Astrocyte (in vitro differentiated cells and primary cell): ENCODE results near the gene IQUB. TPM values are rescaled to one million over a fixed set of nuclear protein-coding genes. Genes with fewer than 3 reads are reported as not detected.
"Not testable (repeated sequence)": the region's sequence is repeated elsewhere in the genome, so short reads cannot be mapped to it uniquely, and the experiment has no call there.

Experiments
- DNase-seq: peaks from one replicate; pipeline ENCODE4 v3.0.0-alpha.2; 2010; ENCODE audit warnings: low read depth
- FAIRE-seq: peaks from 2 replicates; lab custom pipeline; 2011; peaks lifted over from hg19 to GRCh38; lab: Jason Lieb, UNC
- H2AFZ ChIP-seq: 2 replicates; pipeline ENCODE4 v1.6.0; 2012; ENCODE audit warnings: low read depth, low read length, inconsistent platforms
- H3K27ac ChIP-seq: 2 replicates; pipeline ENCODE4 v1.5.1; 2011; ENCODE audit warnings: low read depth, low read length, inconsistent platforms
- H3K27me3 ChIP-seq: 2 replicates; pipeline ENCODE4 v1.6.0; 2011; ENCODE audit warnings: low read length, inconsistent platforms; ENCODE audit not compliant: insufficient read depth
- H3K36me3 ChIP-seq: 2 replicates; pipeline ENCODE4 v1.5.1; 2011; ENCODE audit warnings: low read length, inconsistent platforms; ENCODE audit not compliant: insufficient read depth
- H3K4me1 ChIP-seq: 2 replicates; pipeline ENCODE4 v1.5.1; 2011; ENCODE audit warnings: low read length, inconsistent platforms; ENCODE audit not compliant: insufficient read depth
- H3K4me2 ChIP-seq: 2 replicates; pipeline ENCODE4 v1.6.0; 2012; ENCODE audit warnings: low read length, inconsistent platforms
- H3K4me3 ChIP-seq: 2 replicates; pipeline ENCODE4 v1.5.1; 2011; ENCODE audit warnings: low read depth, mild to moderate bottlenecking, low read length, inconsistent platforms; ENCODE audit not compliant: insufficient read depth
- H3K79me2 ChIP-seq: 2 replicates; pipeline ENCODE4 v1.6.0; 2012; ENCODE audit warnings: mild to moderate bottlenecking, low read length, inconsistent platforms; ENCODE audit not compliant: insufficient read depth
- H3K9ac ChIP-seq: 2 replicates; pipeline ENCODE4 v1.6.0; 2012; ENCODE audit warnings: mild to moderate bottlenecking, low read length, inconsistent platforms
- H3K9me3 ChIP-seq: 2 replicates; pipeline ENCODE4 v1.5.1; 2012; ENCODE audit warnings: low read depth, mild to moderate bottlenecking, low read length, inconsistent platforms; ENCODE audit not compliant: insufficient read depth
- H4K20me1 ChIP-seq: 2 replicates; pipeline ENCODE4 v1.6.0; 2012; ENCODE audit warnings: low read length, inconsistent platforms; ENCODE audit not compliant: insufficient read depth
- H3K27ac Mint-ChIP-seq: one replicate; pipeline ENCODE4 v1.8.0; 2021; ENCODE audit warnings: mild to moderate bottlenecking, mixed read lengths; ENCODE audit not compliant: unreplicated experiment
- H3K27me3 Mint-ChIP-seq: one replicate; pipeline ENCODE4 v1.8.0; 2021; ENCODE audit warnings: low read depth, mixed read lengths; ENCODE audit not compliant: unreplicated experiment
- H3K36me3 Mint-ChIP-seq: one replicate; pipeline ENCODE4 v1.8.0; 2021; ENCODE audit warnings: low read depth, mixed read lengths; ENCODE audit not compliant: unreplicated experiment
- H3K4me1 Mint-ChIP-seq: one replicate; pipeline ENCODE4 v1.8.0; 2021; ENCODE audit warnings: low read depth, mixed read lengths; ENCODE audit not compliant: unreplicated experiment
- H3K4me3 Mint-ChIP-seq: one replicate; pipeline ENCODE4 v1.8.0; 2021; ENCODE audit warnings: mild to moderate bottlenecking, moderate library complexity, mixed read lengths; ENCODE audit not compliant: unreplicated experiment
- H3K9me3 Mint-ChIP-seq: one replicate; pipeline ENCODE4 v1.8.0; 2021; ENCODE audit warnings: mild to moderate bottlenecking, mixed read lengths; ENCODE audit not compliant: unreplicated experiment
- CTCF ChIP-seq: IDR thresholded peaks from 2 replicates; pipeline ENCODE4 v1.5.1; 2011; ENCODE audit warnings: low read depth, mild to moderate bottlenecking, inconsistent platforms, low read length, moderate library complexity; ENCODE audit not compliant: insufficient read depth
- EZH2 ChIP-seq: IDR thresholded peaks from 2 replicates; pipeline ENCODE4 v1.6.1; 2012; ENCODE audit warnings: mild to moderate bottlenecking, low read length, inconsistent platforms; ENCODE audit not compliant: insufficient read depth
- total RNA-seq: library from RNA; stranded (reverse); gene quantifications from 2 replicates; pipeline ENCODE4 v1.2.1, GENCODE V29; 2021

Gene IQUB
- total RNA-seq, 1 donor from 2014 or later: 0.59 TPM

GRCh38 chr7:123535517-123535916 lies 1.1 kb upstream of the IQUB start:
- Histone ChIP-seq H3K4me3 (peak overlapping the region; percentile 63), H3K79me2 (no peaks in the 10 kb centered on the region), H3K36me3 (no peaks in the 10 kb centered on the region), H2AFZ (no peak overlapping the region), H3K4me1 (peaks cover 15% of the 10 kb centered on the region), H3K9me3 (no peaks in the 10 kb centered on the region), H4K20me1 (no peaks in the 10 kb centered on the region), H3K9ac (peak overlapping the region; percentile 50), H3K4me2 (peak overlapping the region; percentile 97), H3K27ac (peak overlapping the region; percentile 48), H3K27me3 (no peaks in the 10 kb centered on the region)
- Mint-ChIP-seq H3K27ac (no peak overlapping the region), H3K4me3 (no peak overlapping the region), H3K4me1 (peaks cover 13% of the 10 kb centered on the region), H3K9me3 (no peaks in the 10 kb centered on the region), H3K27me3 (no peaks in the 10 kb centered on the region), H3K36me3 (no peaks in the 10 kb centered on the region)
- TF ChIP-seq EZH2 (no peak), CTCF (no peak)
- DNase-seq (no peak), FAIRE-seq (no peak)

GRCh38 chr7:123533929-123534382 lies 439 bp downstream of the IQUB start:
- TF ChIP-seq CTCF (no peak), EZH2 (no peak)
- peaks cover 15% of the 10 kb centered on the region for H3K4me1 ChIP-seq
- H4K20me1 ChIP-seq: no peaks in the 10 kb centered on the region
- Mint-ChIP-seq H3K27me3 (no peaks in the 10 kb centered on the region), H3K36me3 (no peaks in the 10 kb centered on the region), H3K9me3 (no peaks in the 10 kb centered on the region), H3K4me1 (peaks cover 13% of the 10 kb centered on the region), H3K4me3 (peak overlapping the region; percentile 90), H3K27ac (peak overlapping the region; percentile 43)
- no peaks in the 10 kb centered on the region for H3K79me2 ChIP-seq
- DNase-seq (no peak), FAIRE-seq (no peak)
- no peaks in the 10 kb centered on the region for H3K9me3 ChIP-seq
- H3K9ac ChIP-seq: peak overlapping the region; percentile 78
- H2AFZ ChIP-seq: peak overlapping the region; percentile 99
- H3K4me3 ChIP-seq: peak overlapping the region; percentile 93
- peak overlapping the region; percentile 49 for H3K27ac ChIP-seq
- H3K4me2 ChIP-seq: peak overlapping the region; percentile 97
- H3K36me3 ChIP-seq: no peaks in the 10 kb centered on the region
- H3K27me3 ChIP-seq: no peaks in the 10 kb centered on the region

GRCh38 chr7:123533553-123533917 lies 860 bp downstream of the IQUB start:
- H3K4me3 Mint-ChIP-seq: peak overlapping the region; percentile 90
- Histone ChIP-seq H3K27me3 (no peaks in the 10 kb centered on the region), H3K36me3 (no peaks in the 10 kb centered on the region), H3K9ac (no peak overlapping the region), H4K20me1 (no peaks in the 10 kb centered on the region), H3K79me2 (no peaks in the 10 kb centered on the region), H3K4me2 (peak overlapping the region; percentile 97), H3K27ac (no peak overlapping the region), H3K4me1 (peaks cover 12% of the 10 kb centered on the region), H2AFZ (no peak overlapping the region), H3K4me3 (no peak overlapping the region), H3K9me3 (no peaks in the 10 kb centered on the region)
- no peak for FAIRE-seq
- no peaks in the 10 kb centered on the region for H3K9me3 Mint-ChIP-seq
- H3K4me1 Mint-ChIP-seq: peaks cover 13% of the 10 kb centered on the region
- no peaks in the 10 kb centered on the region for H3K36me3 Mint-ChIP-seq
- no peak for DNase-seq
- no peak for TF ChIP-seq CTCF
- TF ChIP-seq EZH2: no peak
- no peaks in the 10 kb centered on the region for H3K27me3 Mint-ChIP-seq
- H3K27ac Mint-ChIP-seq: no peak overlapping the region

GRCh38 chr7:123532788-123533552 lies 1.4 kb downstream of the IQUB start:
- H3K27ac ChIP-seq, DNase-seq, H3K27me3 ChIP-seq, H4K20me1 ChIP-seq, H3K9me3 ChIP-seq, FAIRE-seq, H3K4me1 Mint-ChIP-seq, H3K9me3 Mint-ChIP-seq, H3K36me3 Mint-ChIP-seq, H3K79me2 ChIP-seq, H3K36me3 ChIP-seq, H2AFZ ChIP-seq, H3K4me1 ChIP-seq, H3K27me3 Mint-ChIP-seq, H3K27ac Mint-ChIP-seq: not testable (repeated sequence)
- peak overlapping the region; percentile 31 for H3K9ac ChIP-seq
- H3K4me3 Mint-ChIP-seq: peak overlapping the region; percentile 82
- peak overlapping the region; percentile 75 for H3K4me2 ChIP-seq
- H3K4me3 ChIP-seq: peak overlapping the region; percentile 50
